ENCODE measurements around the gene CBFB. TPM values are rescaled to one million over a fixed set of nuclear protein-coding genes. Genes with fewer than 3 reads are reported as not detected.

The CBFB gene
- total RNA-seq: 100 to 1,000 TPM; 246 to 271 TPM

DNA sequence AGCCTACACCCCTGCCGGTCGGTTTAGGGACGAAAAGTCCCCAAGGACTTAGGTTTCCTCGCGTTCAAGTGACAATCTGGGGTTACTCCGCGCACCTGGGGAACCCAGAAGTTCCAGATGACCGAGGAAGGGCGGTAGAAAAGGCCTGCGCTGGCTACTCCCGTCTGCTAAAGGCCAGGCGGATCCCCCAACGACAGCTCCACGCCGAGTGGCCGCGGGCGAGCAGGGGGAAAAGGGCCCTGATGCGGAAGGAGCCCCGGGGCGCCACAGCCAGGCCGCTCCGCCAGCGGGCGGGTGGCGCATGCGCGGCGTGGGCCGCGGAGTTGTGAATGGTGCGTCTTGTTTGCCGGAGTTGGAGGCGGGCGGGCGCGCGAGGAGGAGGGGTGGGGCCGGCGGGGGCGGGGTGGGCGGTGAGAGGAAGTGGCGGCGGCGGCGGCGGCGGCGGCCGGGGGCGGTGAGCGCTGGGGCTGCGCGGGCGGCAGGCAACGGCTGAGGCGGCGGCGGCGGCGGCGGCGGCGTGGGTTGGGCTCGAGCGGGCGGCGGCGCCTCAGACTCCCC lies at the start of gene CBFB:
Gene CBFB, plus strand, starts transcription at position 454 of the 558 bp plus-strand sequence. CDS start 259 bp downstream, outside the sequence.

DNA sequence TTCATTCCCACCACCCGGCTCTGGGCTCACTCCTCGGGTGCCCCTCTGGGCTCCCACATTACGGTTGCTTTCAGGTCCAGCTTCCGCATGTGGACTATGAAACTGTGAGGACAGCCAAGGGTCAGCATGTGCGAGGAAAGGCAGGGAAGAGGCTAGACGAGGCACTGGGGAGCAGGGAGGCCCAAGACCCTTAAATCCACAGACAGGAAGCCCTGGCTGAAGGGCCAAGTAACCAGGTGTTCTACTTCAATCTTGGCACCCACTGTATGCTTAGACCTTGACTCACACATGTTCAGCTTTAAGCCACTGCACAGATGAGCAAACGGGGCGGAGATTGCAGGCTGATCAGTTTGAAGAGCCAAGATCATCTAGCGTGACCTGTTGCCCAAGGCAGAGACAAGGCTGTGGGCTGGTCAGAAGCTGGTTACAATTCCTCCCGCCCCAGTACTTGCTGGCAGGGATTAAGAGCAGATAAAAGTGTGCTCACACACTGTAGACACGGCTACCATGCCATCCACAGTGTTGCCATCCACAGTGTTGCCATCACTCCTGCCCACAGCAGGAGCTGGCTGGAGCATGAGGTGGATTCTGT lies 40.7 kb upstream of the CBFB start, which contains the start of gene CES4A:
Gene CES4A, plus strand, starts transcription at position 393 of the 592 bp plus-strand sequence. Its CDS starts 184 bp downstream, at position 577.

DNA sequence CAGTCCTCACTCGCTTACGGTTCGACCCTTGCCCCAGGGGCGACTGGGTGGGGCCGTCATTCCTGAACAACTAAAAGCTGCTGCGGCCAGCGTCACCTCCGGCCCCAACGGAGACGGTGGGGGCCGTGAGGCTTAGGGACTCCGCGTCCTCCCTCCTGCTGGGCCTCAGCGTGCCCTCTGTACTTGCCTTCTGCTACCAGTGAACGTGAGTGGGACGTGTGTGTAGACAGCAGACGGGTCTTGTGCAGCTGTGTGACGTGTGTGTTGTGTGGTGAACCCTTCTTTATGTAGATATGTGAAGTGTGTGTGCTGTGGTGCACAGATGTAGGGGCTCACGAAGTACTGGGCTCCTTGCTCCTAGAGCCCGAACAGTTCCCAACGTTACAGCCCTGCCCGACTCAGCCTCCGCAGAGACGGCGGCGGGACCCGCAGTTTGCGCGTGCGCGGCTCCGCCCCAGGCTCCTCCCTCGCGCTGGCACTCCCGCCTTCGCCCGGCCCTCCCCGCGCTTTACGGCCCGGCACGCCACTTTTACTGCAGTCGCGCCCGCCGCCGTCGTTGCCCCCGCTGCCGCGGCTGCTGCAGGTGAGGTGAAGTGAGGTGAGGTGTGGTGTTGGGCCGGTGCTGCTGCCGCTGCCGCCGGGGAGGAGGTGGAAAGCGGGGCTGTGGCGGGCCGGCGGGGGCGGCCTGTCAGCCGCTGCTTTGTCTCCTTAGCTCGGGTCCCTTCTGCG lies 80.6 kb downstream of the CBFB start, which contains the start of gene PHAF1:
Gene PHAF1, plus strand, starts transcription at position 535 of the 729 bp plus-strand sequence. CDS start 235 bp downstream, outside the sequence.

Other genes starting within 250 kb of the CBFB start
- not detected for gene TERB1, start 227.6 kb upstream of the CBFB start, total RNA-seq
- 10 to 100 TPM; 58.4 to 61.5 TPM for gene NAE1, start 198.2 kb upstream of the CBFB start, total RNA-seq
- not detected for gene CA7, start 184.7 kb upstream of the CBFB start, total RNA-seq
- 10 to 100 TPM; 19.8 to 23.4 TPM for gene PDP2, start 148.6 kb upstream of the CBFB start, total RNA-seq
- not detected for gene CDH16, start 110.3 kb upstream of the CBFB start, total RNA-seq
- gene RRAD, start 103.6 kb upstream of the CBFB start, total RNA-seq: under 1 TPM; 0.29 to 0.38 TPM
- 10 to 100 TPM; 84.4 to 95.3 TPM for gene CIAO2B, start 94.7 kb upstream of the CBFB start, total RNA-seq
- 10 to 100 TPM; 34.3 to 35.8 TPM for gene CES2, start 93.6 kb upstream of the CBFB start, total RNA-seq
- 1 to 10 TPM; 4.8 to 4.9 TPM for gene CES3, start 67.9 kb upstream of the CBFB start, total RNA-seq
- gene CES4A, start 40.6 kb upstream of the CBFB start, total RNA-seq: 10 to 100 TPM; 55.5 to 61.9 TPM
- 10 to 100 TPM; 15.9 to 17.3 TPM for gene PHAF1, start 80.8 kb downstream of the CBFB start, total RNA-seq
- 10 to 100 TPM; 12.6 to 13.6 TPM for gene B3GNT9, start 121.8 kb downstream of the CBFB start, total RNA-seq
- gene TRADD, start 130.8 kb downstream of the CBFB start, total RNA-seq: 10 to 100 TPM; 87.4 to 89.2 TPM
- gene FBXL8, start 130.8 kb downstream of the CBFB start, total RNA-seq: 10 to 100 TPM; 79.6 to 83.9 TPM
- 100 to 1,000 TPM; 195 to 227 TPM for gene HSF4, start 135.6 kb downstream of the CBFB start, total RNA-seq
- gene NOL3, start 141.4 kb downstream of the CBFB start, total RNA-seq: 10 to 100 TPM; 55.3 to 58.6 TPM
- gene MATCAP1, start 154.8 kb downstream of the CBFB start, total RNA-seq: 10 to 100 TPM; 67.6 to 74.4 TPM
- not detected for gene EXOC3L1, start 161.0 kb downstream of the CBFB start, total RNA-seq
- gene E2F4, start 163.0 kb downstream of the CBFB start, total RNA-seq: 10 to 100 TPM; 93.6 to 99.7 TPM
- 1 to 10 TPM; 6.2 to 6.5 TPM for gene ELMO3, start 170.0 kb downstream of the CBFB start, total RNA-seq
- gene TMEM208, start 198.0 kb downstream of the CBFB start, total RNA-seq: 10 to 100 TPM; 32.1 to 33.8 TPM
- gene FHOD1, start 218.3 kb downstream of the CBFB start, total RNA-seq: 10 to 100 TPM; 71.7 to 74.2 TPM
- gene SLC9A5, start 219.8 kb downstream of the CBFB start, total RNA-seq: 1 to 10 TPM; 1.8 to 2.3 TPM